ENCODE measurements around the gene SLFN5.
"Not testable (repeated sequence)": the region's sequence is repeated elsewhere in the genome, so short reads cannot be mapped to it uniquely, and the experiment has no call there.

SLFN5 gene

GRCh38 chr17:35242805-35243560, at the start of gene SLFN5:
TSS of gene SLFN5 (plus strand) at chr17:35243072. CDS start at chr17:35258691, 15,619 bp downstream.
- peak; percentile 96 for DNase-seq (ENCODE audit: low spot score)

- not testable (repeated sequence) for DNase-seq (ENCODE audit: low spot score)
Observed at GRCh38 chr17:35194001-35194400, 48.9 kb upstream of the SLFN5 start, which contains the start of gene SLC35G3. TSS of gene SLC35G3 (minus strand) at chr17:35194393. CDS start at chr17:35194307, 86 bp downstream.

GRCh38 chr17:35195062-35195461, 47.8 kb upstream of the SLFN5 start:
- not testable (repeated sequence) for DNase-seq (ENCODE audit: low spot score)

- DNase-seq (ENCODE audit: low spot score) = not testable (repeated sequence)
Observed at GRCh38 chr17:35202582-35202981, 40.3 kb upstream of the SLFN5 start.

- peak; percentile 46 for DNase-seq (ENCODE audit: low spot score)
Observed at GRCh38 chr17:35210741-35211140, 32.1 kb upstream of the SLFN5 start.

- DNase-seq (ENCODE audit: low spot score) = peak; percentile 48
Observed at GRCh38 chr17:35212668-35213067, 30.2 kb upstream of the SLFN5 start.

- no peak for DNase-seq (ENCODE audit: low spot score)
Observed at GRCh38 chr17:35213412-35213940, 29.4 kb upstream of the SLFN5 start.

GRCh38 chr17:35214192-35214591, 28.7 kb upstream of the SLFN5 start:
- DNase-seq (ENCODE audit: low spot score) = peak; percentile 86

- peak; percentile 69 for DNase-seq (ENCODE audit: low spot score)
Observed at GRCh38 chr17:35214631-35215273, 28.1 kb upstream of the SLFN5 start.

GRCh38 chr17:35217107-35217506, 25.8 kb upstream of the SLFN5 start:
- DNase-seq (ENCODE audit: low spot score) = no peak

- DNase-seq (ENCODE audit: low spot score) = no peak
Observed at GRCh38 chr17:35218915-35219314, 24.0 kb upstream of the SLFN5 start.

GRCh38 chr17:35222452-35222851, 20.4 kb upstream of the SLFN5 start:
- no peak for DNase-seq (ENCODE audit: low spot score)

GRCh38 chr17:35224436-35224835, 18.4 kb upstream of the SLFN5 start:
- DNase-seq (ENCODE audit: low spot score) = no peak

- no peak for DNase-seq (ENCODE audit: low spot score)
Observed at GRCh38 chr17:35227546-35227945, 15.3 kb upstream of the SLFN5 start.

GRCh38 chr17:35229638-35230037, 13.2 kb upstream of the SLFN5 start:
- no peak for DNase-seq (ENCODE audit: low spot score)

- not testable (repeated sequence) for DNase-seq (ENCODE audit: low spot score)
Observed at GRCh38 chr17:35234315-35234714, 8.6 kb upstream of the SLFN5 start.

- DNase-seq (ENCODE audit: low spot score) = no peak
Observed at GRCh38 chr17:35235289-35235688, 7.6 kb upstream of the SLFN5 start.

GRCh38 chr17:35235917-35236316, 7.0 kb upstream of the SLFN5 start:
- DNase-seq (ENCODE audit: low spot score) = no peak

GRCh38 chr17:35236821-35237220, 6.1 kb upstream of the SLFN5 start:
- DNase-seq (ENCODE audit: low spot score) = no peak

- peak; percentile 52 for DNase-seq (ENCODE audit: low spot score)
Observed at GRCh38 chr17:35238821-35239220, 4.1 kb upstream of the SLFN5 start.

- DNase-seq (ENCODE audit: low spot score) = no peak
Observed at GRCh38 chr17:35239823-35240222, 3.0 kb upstream of the SLFN5 start.

- no peak for DNase-seq (ENCODE audit: low spot score)
Observed at GRCh38 chr17:35240861-35241260, 2.0 kb upstream of the SLFN5 start.

- peak; percentile 39 for DNase-seq (ENCODE audit: low spot score)
Observed at GRCh38 chr17:35241520-35241919, 1.4 kb upstream of the SLFN5 start.
